Activated B cell treated with CpG ODN at 0.5 μM for 24 hours (primary cell): ENCODE data around the gene ADIG. TPM values are rescaled to one million over a fixed set of nuclear protein-coding genes. Genes with fewer than 3 reads are reported as not detected.

Experiments used
- ATAC-seq: fragments of 200-7000 bp; cut with Tn5 transposase; one replicate; pipeline ENCODE4 v1.10.0; 2021; ENCODE audit warnings: low read depth, mild to moderate bottlenecking, moderate library complexity
- CTCF ChIA-PET: fragments of 350-600 bp; sonication (Branson Sonifier 250); formaldehyde crosslinking; loops from one replicate; lab custom pipeline; 2021; ENCODE audit warnings: antibody characterized with exemption; lab: Charles Lee
- POLR2A ChIA-PET: fragments of 350-600 bp; sonication (Branson Sonifier 250); formaldehyde crosslinking; loops from one replicate; lab custom pipeline; 2021; ENCODE audit warnings: antibody characterized with exemption; lab: Charles Lee
- DNase-seq: peaks from one replicate; pipeline ENCODE4 v3.0.0; 2022
- H3K27ac Mint-ChIP-seq: one replicate; pipeline ENCODE4 v1.8.0; 2020; ENCODE audit warnings: mixed read lengths
- H3K27me3 Mint-ChIP-seq: one replicate; pipeline ENCODE4 v1.8.0; 2021; ENCODE audit warnings: mixed read lengths
- H3K36me3 Mint-ChIP-seq: one replicate; pipeline ENCODE4 v1.8.0; 2021; ENCODE audit warnings: low read depth, mixed read lengths
- H3K4me1 Mint-ChIP-seq: one replicate; pipeline ENCODE4 v1.8.0; 2021; ENCODE audit warnings: mixed read lengths
- H3K4me3 Mint-ChIP-seq: one replicate; pipeline ENCODE4 v1.8.0; 2020; ENCODE audit warnings: mild to moderate bottlenecking, mixed read lengths
- H3K9me3 Mint-ChIP-seq: one replicate; pipeline ENCODE4 v1.8.0; 2020; ENCODE audit warnings: mixed read lengths
- intact Hi-C: fragments of 100-400 bp; cut with micrococcal nuclease; formaldehyde crosslinking; loops from one replicate; pipeline ENCODE4 v1.15.1; 2024
- total RNA-seq: library from RNA; stranded (reverse); gene quantifications from 2 replicates; pipeline ENCODE4 v1.2.3, GENCODE V29; 2022
- TF ChIP-seq, protein P1 (sequence below): fragments of 200-600 bp; IDR thresholded peaks from one replicate; pipeline ENCODE4 v1.8.0; 2022; ENCODE audit warnings: antibody characterized with exemption, mild to moderate bottlenecking

ADIG gene
- total RNA-seq, 1 donor from 2014 or later: not detected

DNA sequence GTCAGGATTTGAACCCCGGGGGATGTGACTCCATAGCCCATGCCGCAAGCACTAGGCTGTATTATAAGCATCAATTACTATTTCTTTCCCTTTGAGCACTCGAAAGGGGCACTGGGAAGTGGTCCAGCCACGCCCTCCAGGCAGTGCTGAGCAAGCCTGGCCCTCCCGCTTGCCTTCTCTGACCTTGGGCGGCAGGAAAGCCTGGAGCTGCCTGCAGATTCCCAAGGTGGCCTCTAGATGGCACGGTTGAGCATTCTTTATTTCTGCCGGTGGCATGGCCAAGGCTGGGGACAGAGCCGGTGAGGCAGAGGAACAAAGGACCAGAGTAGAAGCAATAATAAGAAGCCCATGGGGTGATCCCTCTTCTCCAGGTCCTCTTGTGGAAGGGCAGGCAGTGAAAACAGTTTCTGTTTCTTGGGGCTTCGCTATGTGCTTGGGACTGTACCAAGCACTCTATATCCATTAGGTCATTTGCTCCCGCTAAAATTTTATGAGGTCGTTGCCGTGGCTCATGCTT lies 52.6 kb downstream of the ADIG start:
- TF ChIP-seq, protein P1, sequence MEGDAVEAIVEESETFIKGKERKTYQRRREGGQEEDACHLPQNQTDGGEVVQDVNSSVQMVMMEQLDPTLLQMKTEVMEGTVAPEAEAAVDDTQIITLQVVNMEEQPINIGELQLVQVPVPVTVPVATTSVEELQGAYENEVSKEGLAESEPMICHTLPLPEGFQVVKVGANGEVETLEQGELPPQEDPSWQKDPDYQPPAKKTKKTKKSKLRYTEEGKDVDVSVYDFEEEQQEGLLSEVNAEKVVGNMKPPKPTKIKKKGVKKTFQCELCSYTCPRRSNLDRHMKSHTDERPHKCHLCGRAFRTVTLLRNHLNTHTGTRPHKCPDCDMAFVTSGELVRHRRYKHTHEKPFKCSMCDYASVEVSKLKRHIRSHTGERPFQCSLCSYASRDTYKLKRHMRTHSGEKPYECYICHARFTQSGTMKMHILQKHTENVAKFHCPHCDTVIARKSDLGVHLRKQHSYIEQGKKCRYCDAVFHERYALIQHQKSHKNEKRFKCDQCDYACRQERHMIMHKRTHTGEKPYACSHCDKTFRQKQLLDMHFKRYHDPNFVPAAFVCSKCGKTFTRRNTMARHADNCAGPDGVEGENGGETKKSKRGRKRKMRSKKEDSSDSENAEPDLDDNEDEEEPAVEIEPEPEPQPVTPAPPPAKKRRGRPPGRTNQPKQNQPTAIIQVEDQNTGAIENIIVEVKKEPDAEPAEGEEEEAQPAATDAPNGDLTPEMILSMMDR: peak; percentile 69
- H3K36me3 Mint-ChIP-seq: no peaks in the 10 kb centered on the region
- H3K4me3 Mint-ChIP-seq: no peak overlapping the region
- H3K9me3 Mint-ChIP-seq: peaks cover 3% of the 10 kb centered on the region
- intact Hi-C loops: loop anchor here (1.0 kb wide), 2 partner anchors 118 to 415 kb away; no protein-coding TSS in a partner anchor
- H3K4me1 Mint-ChIP-seq: peaks cover 3% of the 10 kb centered on the region
- ChIA-PET CTCF (interaction anchor here (1.3 to 1.9 kb wide), 3 partner anchors 9 to 415 kb away, joined by 3 to 10 read pairs (median 7); no protein-coding TSS in a partner anchor), POLR2A (no interaction called here)
- H3K27me3 Mint-ChIP-seq: peaks cover 13% of the 10 kb centered on the region
- DNase-seq (peak; percentile 31), ATAC-seq (peak; percentile 96)
- no peak overlapping the region for H3K27ac Mint-ChIP-seq

DNA sequence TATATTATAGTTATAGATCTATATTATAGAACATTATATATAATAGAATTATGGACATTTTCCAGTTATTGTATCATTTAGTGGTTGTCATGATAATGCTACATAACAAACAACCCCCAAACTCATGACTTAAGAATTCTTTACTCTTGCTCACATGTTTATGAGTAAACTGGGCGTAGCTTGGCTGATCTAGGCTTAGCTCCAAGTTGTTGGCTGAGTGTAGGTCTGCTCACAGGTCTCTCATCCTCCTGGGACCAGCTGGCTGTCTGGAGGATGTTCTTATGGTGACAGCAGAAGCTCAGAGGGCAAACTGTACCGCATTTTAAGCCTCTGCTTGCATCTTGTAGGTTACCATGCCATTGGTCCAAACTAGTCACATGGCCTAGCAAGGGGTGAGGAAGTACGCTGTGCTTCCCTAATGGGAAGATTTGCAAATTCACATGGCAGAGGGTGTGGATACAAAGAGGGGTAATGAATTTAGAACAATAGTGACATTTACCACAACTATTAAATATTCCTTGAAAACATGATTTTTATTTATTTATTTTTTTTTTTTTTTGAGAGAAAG lies 54.8 kb downstream of the ADIG start:
- Mint-ChIP-seq H3K27ac (no peak overlapping the region), H3K27me3 (peaks cover 12% of the 10 kb centered on the region), H3K36me3 (no peaks in the 10 kb centered on the region), H3K9me3 (peaks cover 3% of the 10 kb centered on the region), H3K4me3 (no peak overlapping the region), H3K4me1 (peaks cover 8% of the 10 kb centered on the region)
- intact Hi-C loops: no loop called here
- TF ChIP-seq, protein P1: no peak
- no peak for DNase-seq
- CTCF ChIA-PET: interaction anchor here (1.1 to 1.9 kb wide), 2 partner anchors 116 to 259 kb away, joined by 3 to 5 read pairs; no protein-coding TSS in a partner anchor
- no peak for ATAC-seq
- POLR2A ChIA-PET: no interaction called here

Other genes starting within 250 kb of the ADIG start
- not detected in 2 replicates for gene LBP, start 234.7 kb upstream of the ADIG start, total RNA-seq
- 62.6 and 75.2 TPM in 2 replicates for gene SNHG17, start 145.9 kb upstream of the ADIG start, total RNA-seq
- gene RALGAPB, start 108.4 kb upstream of the ADIG start, total RNA-seq: 40.2 and 48.3 TPM in 2 replicates
- gene ARHGAP40, start 20.6 kb downstream of the ADIG start, total RNA-seq: not detected in 2 replicates
- not detected in 2 replicates for gene SLC32A1, start 143.3 kb downstream of the ADIG start, total RNA-seq
- gene ACTR5, start 167.3 kb downstream of the ADIG start, total RNA-seq: 12.8 and 13.7 TPM in 2 replicates
- gene PPP1R16B, start 224.5 kb downstream of the ADIG start, total RNA-seq: 98.3 and 99.3 TPM in 2 replicates